ENCODE measurements around the gene TTC39A. TPM values are rescaled to one million over a fixed set of nuclear protein-coding genes. Genes with fewer than 3 reads are reported as not detected.
"Not testable (repeated sequence)": the region's sequence is repeated elsewhere in the genome, so short reads cannot be mapped to it uniquely, and the experiment has no call there.

Gene TTC39A
- total RNA-seq, 1 donor from 2014 or later = 21.3 TPM

DNA sequence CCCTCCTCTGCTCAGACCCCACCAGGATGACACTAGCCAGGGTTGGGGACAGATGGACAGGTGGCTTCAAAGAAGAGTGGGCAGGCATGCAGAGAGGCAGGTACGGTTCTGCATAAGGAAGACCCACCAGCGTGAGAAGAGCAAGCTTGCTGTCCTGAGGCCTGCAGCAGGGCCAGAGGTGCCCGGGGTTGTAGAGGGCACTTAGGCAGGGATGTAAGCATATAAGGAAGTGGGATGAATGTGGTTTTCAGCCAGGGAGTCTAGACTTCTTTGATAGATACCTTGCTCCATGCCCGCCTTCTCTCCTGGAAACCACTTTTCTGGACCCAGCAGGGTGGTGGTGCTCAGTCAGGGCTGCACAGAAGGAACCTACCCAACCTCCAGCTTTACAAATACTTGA lies 1.4 kb downstream of the TTC39A start:
- no peak for DNase-seq (ENCODE audit: low read depth)
- peak overlapping the region; percentile 60 for H3K4me3 ChIP-seq (ENCODE audit: low read depth, low read length)
- TF ChIP-seq, protein P1, sequence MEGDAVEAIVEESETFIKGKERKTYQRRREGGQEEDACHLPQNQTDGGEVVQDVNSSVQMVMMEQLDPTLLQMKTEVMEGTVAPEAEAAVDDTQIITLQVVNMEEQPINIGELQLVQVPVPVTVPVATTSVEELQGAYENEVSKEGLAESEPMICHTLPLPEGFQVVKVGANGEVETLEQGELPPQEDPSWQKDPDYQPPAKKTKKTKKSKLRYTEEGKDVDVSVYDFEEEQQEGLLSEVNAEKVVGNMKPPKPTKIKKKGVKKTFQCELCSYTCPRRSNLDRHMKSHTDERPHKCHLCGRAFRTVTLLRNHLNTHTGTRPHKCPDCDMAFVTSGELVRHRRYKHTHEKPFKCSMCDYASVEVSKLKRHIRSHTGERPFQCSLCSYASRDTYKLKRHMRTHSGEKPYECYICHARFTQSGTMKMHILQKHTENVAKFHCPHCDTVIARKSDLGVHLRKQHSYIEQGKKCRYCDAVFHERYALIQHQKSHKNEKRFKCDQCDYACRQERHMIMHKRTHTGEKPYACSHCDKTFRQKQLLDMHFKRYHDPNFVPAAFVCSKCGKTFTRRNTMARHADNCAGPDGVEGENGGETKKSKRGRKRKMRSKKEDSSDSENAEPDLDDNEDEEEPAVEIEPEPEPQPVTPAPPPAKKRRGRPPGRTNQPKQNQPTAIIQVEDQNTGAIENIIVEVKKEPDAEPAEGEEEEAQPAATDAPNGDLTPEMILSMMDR (conservative IDR thresholded peaks at IDR 0.05; ENCODE audit: low read depth, low read length) = no peak

DNA sequence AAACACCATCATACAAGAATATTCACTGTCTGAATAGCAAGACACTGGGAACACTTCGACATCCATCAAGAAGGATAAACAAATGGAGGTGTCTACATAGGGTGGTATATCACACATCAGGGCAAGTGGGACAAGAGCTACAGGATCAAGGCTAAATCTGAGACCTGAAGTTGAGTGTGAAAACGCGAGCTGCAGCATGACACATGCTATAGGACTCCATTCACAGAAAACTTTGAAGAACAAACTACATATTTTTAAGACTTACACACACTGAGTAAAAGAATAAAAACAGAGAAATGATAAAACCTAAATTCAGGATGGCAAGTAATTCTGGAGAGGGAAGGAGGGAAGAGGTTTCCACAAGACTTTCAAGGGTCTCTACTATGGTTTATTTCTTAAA lies 2.1 kb downstream of the TTC39A start:
- DNase-seq (ENCODE audit: low read depth) = no peak
- no peak overlapping the region for H3K4me3 ChIP-seq (ENCODE audit: low read depth, low read length)
- TF ChIP-seq, protein P1 (conservative IDR thresholded peaks at IDR 0.05; ENCODE audit: low read depth, low read length) = no peak

DNA sequence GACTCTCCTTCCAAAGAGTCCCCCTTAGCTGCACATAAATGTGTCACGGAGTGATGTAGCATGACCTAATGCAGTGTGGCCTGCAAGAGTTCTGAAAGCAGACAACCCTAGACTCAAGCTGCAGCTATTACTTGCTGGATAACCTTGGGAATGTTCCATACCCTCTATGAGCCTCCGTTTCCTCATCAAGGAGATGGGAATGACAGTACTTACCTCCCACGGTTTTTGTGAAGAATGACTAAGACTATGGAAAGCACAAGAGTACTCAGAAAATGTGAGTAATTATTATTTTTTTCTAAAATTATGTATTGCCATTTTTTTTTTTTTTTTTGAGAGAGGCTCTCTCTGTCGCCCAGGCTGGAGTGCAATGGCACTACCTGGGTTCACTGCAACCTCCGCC lies 3.0 kb downstream of the TTC39A start:
- TF ChIP-seq, protein P1 (conservative IDR thresholded peaks at IDR 0.05; ENCODE audit: low read depth, low read length) = no peak
- no peak overlapping the region for H3K4me3 ChIP-seq (ENCODE audit: low read depth, low read length)
- DNase-seq (ENCODE audit: low read depth) = no peak

DNA sequence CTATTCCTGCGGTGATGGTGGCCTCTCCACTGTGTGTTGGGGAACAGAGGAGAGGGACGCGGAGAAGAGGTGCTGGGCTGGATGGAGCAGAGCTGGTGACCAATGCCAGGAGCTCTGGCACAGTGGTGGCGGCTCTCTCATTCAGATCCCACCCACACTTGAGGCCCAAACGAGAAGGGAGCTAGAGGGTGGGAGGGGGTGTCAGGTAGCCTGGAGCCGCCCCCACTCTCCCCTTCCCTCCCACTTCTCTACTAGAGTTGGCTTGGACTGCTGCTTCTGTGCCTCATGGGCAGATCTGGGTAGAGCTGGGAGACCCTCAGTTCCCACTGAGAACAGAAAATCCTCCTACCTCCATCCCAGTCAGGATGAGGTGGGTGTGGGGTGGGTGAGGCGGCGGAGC lies 3.5 kb downstream of the TTC39A start:
- TF ChIP-seq, protein P1 (conservative IDR thresholded peaks at IDR 0.05; ENCODE audit: low read depth, low read length) = no peak
- DNase-seq (ENCODE audit: low read depth) = no peak
- no peak overlapping the region for H3K4me3 ChIP-seq (ENCODE audit: low read depth, low read length)

DNA sequence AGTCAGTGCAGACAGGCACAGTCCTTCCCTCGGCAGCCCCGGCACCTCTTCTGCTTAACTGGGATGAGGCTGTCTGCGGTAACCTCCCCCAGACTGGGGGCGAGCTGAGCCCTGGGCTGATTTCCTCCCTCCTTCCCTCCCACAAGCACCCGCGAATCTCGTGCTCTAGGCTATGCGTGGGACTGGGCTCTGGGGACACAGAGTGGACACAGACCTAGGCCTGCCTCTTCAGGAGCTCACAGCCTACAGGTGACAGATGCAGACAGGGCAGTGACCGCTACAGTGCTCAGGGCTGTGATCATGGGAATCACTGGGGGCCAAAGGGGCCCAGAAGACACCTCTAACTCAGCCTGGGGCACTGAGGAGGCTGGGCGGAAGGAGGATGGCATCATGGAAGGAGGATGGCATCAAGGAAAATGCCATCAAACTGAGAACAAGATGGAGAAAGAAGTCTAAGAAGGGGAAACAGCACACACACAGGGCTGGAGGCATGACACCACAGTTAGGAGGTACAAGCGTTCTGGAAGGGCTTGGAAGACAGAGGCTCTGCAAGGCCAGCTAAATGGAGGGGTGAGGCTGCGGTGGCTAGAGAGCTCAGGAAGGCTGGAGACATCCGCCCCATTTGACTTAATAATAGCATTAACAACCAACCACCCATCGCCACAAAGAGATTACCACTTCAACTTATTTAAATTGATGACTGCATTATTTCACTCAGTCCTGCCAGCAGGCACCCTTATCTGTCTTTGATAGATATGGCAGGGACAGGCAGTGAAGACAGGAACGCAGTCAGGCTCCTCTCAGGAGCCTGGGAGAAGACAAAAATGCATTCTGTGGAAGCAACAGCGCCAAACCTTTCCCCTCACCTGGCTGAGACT lies 4.2 kb downstream of the TTC39A start:
- H3K4me3 ChIP-seq (ENCODE audit: low read depth, low read length) = no peak overlapping the region
- no peak for DNase-seq (ENCODE audit: low read depth)
- TF ChIP-seq, protein P1 (conservative IDR thresholded peaks at IDR 0.05; ENCODE audit: low read depth, low read length) = no peak

DNA sequence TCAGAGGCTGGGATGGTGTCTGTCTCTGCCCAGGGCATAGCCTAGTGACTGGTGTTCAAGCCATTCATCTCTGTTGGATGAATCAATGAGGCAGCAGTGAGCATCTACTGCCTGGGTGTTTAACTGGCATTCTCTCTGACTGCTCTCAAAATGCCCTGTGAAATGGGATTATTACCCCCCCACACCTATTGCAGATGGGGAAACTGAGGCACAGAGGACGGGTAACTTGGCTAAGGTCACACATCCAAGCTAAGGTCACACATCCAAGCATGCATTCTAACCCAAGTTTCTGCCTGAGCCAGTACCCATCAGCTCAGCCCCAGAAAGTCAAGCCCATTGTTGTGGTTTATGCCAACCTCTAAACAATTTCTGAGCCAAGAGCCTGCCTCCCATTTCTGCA lies 5.0 kb downstream of the TTC39A start:
- no peak overlapping the region for H3K4me3 ChIP-seq (ENCODE audit: low read depth, low read length)
- TF ChIP-seq, protein P1 (conservative IDR thresholded peaks at IDR 0.05; ENCODE audit: low read depth, low read length) = no peak
- DNase-seq (ENCODE audit: low read depth) = no peak

DNA sequence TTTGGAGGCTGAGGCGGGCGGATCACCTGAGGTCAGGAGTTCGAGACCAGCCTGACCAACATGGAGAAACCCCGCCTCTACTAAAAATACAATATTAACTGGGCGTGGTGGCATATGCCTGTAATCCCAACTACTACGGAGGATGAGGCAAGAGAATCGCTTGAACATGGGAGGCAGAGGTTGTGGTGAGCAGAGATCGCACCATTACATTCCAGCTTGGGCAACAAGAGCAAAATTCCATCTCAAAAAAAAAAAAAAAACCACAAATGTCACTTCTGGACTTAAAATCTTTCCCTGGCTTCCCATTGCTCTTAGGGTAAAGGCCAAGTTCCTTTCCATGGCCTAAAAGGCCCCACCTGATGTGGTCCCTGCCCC lies 5.4 kb downstream of the TTC39A start:
- DNase-seq (ENCODE audit: low read depth); H3K4me3 ChIP-seq (ENCODE audit: low read depth, low read length): not testable (repeated sequence)

All from epithelial cell of proximal tubule (primary cell).